NCI-H146 treated with DMSO at 0.1 percent for 48 hours (cell line): ENCODE data around the gene MXRA7.
"Not testable (repeated sequence)": the region's sequence is repeated elsewhere in the genome, so short reads cannot be mapped to it uniquely, and the experiment has no call there.

Experiments
- DNase-seq: peaks from one replicate; lab custom pipeline; 2025; ENCODE audit not compliant: unreplicated experiment; lab: John Stamatoyannopoulos, UW

Gene MXRA7

DNA sequence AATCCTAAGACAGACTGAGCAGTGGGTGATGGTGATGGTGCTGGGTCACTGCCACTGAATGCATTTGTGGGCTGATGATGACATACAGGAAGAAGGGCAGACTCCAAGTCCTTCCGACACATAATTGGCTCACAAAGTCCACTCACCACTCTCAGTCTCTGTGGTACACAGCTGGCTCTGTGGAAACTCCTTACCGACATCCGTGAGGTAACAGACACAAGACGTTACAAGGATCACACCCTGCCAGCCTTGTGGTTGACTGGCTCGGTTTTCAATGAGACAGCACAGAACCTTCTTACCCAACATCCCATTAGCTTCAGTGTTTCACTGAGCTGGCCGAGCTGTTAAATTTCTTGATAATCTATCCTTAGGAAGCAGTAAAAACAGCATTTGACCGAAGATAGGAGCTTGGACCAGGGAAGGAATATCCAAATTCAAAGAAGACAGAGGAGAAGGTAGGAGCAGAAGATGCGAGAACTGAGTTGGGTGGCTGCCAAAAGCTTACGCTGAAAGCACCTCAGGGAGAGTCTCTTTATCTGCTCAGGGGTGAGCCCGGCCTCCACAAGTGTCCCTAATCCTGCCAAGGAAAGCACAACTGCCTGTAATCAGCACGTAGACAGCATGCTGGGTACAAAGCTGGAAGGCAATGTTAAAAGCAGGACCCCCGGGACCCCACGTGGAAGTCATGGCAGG, 5.5 kb upstream of the MXRA7 start:
- DNase-seq, result no peak

- no peak for DNase-seq
These were observed 4.7 kb upstream of the MXRA7 start for GRCh38 chr17:76715496-76715830.

DNA sequence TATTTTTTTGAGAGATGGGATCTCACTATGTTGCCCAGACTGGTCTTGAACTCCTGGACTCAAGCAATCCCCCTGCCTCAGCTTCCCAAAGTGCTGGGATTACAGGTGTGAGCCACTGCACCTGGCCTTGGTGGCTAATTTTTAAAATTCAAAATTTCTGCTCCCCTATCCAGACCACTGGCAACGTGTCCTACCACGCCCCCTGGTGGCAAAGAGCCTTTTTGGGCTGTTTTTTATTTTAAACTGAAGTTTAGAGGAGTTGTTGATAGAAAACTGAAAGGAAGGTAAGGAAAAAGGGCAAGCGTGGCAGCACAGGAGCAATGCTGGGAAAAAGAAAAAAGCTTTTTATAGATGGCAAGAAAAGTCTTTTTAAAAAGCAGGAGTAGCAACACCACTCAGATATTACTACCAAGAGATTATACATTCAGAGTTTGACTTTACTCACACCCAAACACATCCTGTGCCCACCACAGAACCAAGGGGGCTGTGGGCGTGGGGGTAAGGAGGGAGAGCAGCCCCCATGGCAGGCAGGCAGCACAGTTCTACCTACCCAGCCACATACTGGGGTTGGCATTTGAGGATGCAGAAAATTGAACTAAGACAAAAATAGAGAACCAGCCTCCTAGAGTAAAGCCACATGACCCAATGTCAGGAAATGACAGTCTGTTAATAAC, 4.2 kb upstream of the MXRA7 start:
- DNase-seq, result no peak

DNA sequence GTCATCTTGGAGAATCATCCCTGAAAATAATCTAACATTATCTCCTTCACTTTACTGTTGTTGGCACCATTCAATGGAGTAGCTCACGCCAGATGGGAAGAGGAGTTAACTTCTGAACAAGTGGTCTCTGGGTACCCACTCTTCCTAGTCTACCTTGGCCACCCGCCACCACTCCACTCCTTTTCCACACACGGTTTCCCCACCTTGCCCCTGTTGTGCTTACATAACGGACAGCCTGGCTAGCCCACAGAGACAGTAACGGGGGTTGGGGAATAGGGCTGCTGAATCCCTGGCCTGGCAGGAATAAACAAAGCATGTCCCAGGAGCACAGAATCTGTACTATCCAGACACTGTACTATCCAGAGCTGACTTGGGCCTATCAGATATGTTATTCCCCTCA, 3.6 kb upstream of the MXRA7 start:
- DNase-seq, result no peak

DNA sequence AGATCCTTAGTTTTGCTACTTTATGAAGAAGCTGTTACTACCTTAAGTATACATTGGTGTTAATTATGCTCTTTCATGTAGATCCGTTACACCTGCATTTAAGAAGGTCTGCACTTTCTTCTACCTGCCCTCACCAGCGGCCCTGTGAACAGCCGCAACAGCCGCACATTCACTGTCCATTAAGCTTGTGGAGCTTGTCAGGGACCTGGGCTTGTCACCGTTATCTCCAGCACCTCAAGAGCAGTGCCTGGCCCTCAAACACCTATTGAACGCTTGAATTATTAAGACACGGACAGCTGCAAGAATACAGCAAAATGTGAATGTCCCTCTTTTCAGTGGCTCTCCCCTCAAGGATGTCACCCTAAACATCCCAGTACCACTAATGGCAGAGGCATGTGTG, 3.0 kb upstream of the MXRA7 start:
- DNase-seq, result no peak

- DNase-seq, result not testable (repeated sequence)
These were observed 1.6 kb upstream of the MXRA7 start for GRCh38 chr17:76712321-76712720.

GRCh38 chr17:76709951-76710862, 558 bp downstream of the MXRA7 start:
- not testable (repeated sequence) for DNase-seq

DNA sequence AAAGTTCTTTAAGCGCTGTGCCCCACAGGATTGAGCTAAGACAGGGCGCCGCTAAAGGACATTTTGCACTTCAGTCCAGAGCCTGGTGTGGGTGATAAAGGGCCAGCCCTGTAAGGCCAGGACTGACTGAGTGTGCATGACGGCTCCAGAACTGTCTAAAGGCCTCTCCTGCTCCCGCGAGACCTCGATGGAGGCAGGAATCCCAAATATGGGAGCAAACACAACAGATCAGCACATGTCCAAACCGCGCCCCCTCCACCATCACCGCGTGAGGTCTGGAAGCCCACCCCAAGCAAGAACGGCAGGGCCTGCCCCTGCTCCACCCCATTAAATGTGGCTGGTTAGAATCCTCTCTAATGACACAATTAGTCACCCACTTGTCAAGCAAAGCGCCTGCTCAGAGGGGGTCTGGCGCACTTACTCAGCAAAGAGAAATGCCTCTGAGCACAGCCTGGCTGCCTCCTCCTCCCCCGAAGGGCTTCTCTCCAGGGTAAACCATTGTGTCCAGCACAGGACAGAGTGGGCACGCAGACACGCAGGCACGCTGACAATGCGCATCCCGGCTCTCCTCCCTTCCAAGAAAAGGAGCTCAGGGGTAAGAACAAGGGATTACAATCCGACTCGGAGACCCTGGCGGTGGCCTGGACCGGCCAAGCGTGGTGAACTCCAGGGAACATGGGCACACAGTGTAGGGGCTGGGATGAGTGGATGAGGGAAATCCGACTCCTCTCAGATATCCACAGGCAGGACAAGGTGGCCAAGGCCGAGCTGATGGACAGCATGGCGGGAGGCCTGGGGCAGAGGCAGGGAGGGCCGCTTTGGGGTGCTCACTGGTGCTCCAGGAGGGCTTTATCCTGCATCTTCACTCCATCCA, 1.5 kb downstream of the MXRA7 start:
- no peak for DNase-seq

GRCh38 chr17:76707985-76708807, 2.6 kb downstream of the MXRA7 start:
- no peak for DNase-seq

DNA sequence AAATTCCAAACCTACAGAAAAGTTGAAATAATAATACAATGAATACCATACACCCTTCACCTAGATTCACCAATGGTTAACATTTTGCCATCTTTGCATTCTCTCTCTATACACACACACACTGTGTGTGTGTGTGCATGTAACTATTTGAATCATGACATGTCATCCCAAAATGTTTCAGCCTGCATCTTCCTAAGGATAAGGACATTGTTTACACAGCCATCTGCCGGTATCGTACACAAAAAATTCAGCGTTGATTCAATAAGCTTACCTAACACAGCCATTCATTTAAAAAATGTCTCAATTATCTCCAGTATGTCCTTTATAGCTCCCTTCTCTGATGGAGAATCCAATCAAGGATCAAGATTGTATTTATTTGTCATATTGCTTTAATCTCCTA, 3.9 kb downstream of the MXRA7 start:
- DNase-seq, result no peak

- DNase-seq, result no peak
These were observed 6.0 kb downstream of the MXRA7 start for GRCh38 chr17:76704805-76705204.

GRCh38 chr17:76702941-76703637, 7.7 kb downstream of the MXRA7 start:
- no peak for DNase-seq

DNA sequence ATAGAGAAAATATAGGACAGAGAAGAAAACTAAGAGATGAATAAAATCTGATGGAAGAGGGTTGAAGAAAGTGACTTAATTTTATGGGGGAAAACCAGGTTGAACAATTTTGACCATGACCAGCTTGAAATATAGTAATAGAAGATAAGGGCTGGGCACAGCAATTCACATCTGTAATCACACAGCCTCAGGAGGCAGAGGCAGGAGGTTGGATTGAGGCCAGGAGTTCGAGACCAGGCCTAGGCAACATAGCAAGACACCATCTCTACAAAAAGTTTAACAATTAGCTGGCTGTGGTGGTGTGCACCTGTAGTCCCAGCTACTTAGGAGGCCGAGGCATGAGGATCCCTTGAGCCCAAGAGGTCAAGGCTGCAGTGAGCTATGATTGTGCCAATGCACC, 8.7 kb downstream of the MXRA7 start:
- DNase-seq, result no peak

DNA sequence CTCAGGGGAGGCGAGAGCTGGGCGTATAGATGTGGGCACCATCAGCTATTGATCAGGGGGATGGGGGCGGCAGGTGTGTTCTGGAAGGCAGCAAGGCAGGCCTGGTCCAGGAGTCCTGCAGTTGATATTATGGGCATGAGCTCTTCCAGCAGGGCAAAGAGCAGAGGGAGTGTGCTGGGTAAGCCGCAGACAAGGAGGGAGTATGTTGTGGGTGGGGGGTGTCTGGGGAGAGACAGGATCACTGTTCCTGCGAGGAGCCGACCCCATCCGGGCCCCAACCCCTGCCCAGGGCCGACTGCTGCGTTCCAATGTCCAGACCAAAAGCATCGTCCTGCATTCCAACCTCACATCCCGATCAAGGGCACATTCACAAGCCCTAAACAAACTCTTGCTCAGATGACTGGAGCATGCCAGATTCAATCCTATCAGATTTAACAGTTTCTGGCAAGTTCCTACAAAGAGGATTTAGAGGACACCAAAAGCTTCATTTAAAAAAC, 9.2 kb downstream of the MXRA7 start:
- DNase-seq, result no peak

- DNase-seq, result no peak
These were observed 9.9 kb downstream of the MXRA7 start for GRCh38 chr17:76700617-76701470.

GRCh38 chr17:76700270-76700616, 10.5 kb downstream of the MXRA7 start:
- DNase-seq, result no peak

DNA sequence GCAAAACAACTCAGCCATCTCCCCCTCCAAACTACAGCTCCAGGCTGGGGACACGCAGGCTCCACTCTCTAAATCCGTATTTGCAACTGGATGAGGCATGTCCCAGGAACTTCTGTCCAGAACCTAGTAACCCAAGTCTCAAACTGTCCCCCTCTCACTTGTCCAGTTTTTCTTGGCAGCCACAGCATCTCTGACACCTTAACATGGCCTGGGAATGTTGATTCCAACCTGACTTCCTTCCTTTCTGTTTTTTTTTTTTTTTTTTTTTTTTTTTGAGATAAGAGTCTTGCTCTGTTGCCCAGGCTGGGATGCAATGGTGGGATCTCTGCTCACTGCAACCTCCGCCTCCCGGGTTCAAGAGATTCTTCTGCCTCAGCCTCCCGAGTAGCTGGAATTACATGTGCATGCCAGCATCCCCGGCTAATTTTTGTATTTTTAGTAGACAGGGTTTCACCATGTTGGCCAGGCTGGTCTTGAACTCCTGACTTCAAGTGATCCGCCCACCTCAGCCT, 12.2 kb downstream of the MXRA7 start:
- DNase-seq, result not testable (repeated sequence)
